ENCODE results near the gene BMPR1B.

- TF ChIP-seq POLR2A (IDR thresholded peaks at IDR 0.05; ENCODE audit: low read depth, low read length): no peak
- no peak for TF ChIP-seq TAF1 (IDR thresholded peaks at IDR 0.05; ENCODE audit: borderline replicate concordance, low read depth, low read length)
Measured at GRCh38 chr4:94791701-94792100, 33.9 kb downstream of the BMPR1B start.

Data from GM12892 (cell line).